CD4-positive, alpha-beta T cell treated with Interleukin-17A for 4 hours (primary cell): ENCODE data around the gene TIPRL.
"Not testable (repeated sequence)": the region's sequence is repeated elsewhere in the genome, so short reads cannot be mapped to it uniquely, and the experiment has no call there.

Experiments used
- DNase-seq: peaks from one replicate; pipeline ENCODE4 v3.0.0-alpha.2; 2020; ENCODE audit warnings: mixed read lengths

Gene TIPRL

GRCh38 chr1:168178638-168179437, at the start of gene TIPRL:
Gene TIPRL (plus strand): TSS chr1:168178962. CDS start chr1:168179078, 116 bp downstream.
- peak; percentile 95 for DNase-seq

- DNase-seq = no peak
Measured at GRCh38 chr1:168129933-168130332, 48.8 kb upstream of the TIPRL start.

GRCh38 chr1:168134132-168134531, 44.6 kb upstream of the TIPRL start:
- no peak for DNase-seq

GRCh38 chr1:168134642-168135041, 44.1 kb upstream of the TIPRL start:
- DNase-seq = no peak

GRCh38 chr1:168135116-168135920, 43.4 kb upstream of the TIPRL start:
- DNase-seq = no peak

- DNase-seq = peak; percentile 22
Measured at GRCh38 chr1:168135921-168136708, 42.6 kb upstream of the TIPRL start.

GRCh38 chr1:168136709-168137514, 41.9 kb upstream of the TIPRL start, which contains the start of gene GPR161:
Gene GPR161 (minus strand): TSS chr1:168136930. CDS start chr1:168104850, 32,080 bp downstream.
- peak; percentile 44 for DNase-seq

GRCh38 chr1:168137515-168137821, 41.3 kb upstream of the TIPRL start:
- no peak for DNase-seq

GRCh38 chr1:168138134-168138533, 40.6 kb upstream of the TIPRL start:
- no peak for DNase-seq

GRCh38 chr1:168139070-168139469, 39.7 kb upstream of the TIPRL start:
- no peak for DNase-seq

GRCh38 chr1:168141871-168142385, 36.8 kb upstream of the TIPRL start:
- no peak for DNase-seq

GRCh38 chr1:168145184-168146159, 33.3 kb upstream of the TIPRL start:
- peak; percentile 88 for DNase-seq

GRCh38 chr1:168146160-168146539, 32.6 kb upstream of the TIPRL start:
- DNase-seq = no peak

GRCh38 chr1:168146626-168147025, 32.1 kb upstream of the TIPRL start:
- no peak for DNase-seq

- no peak for DNase-seq
Measured at GRCh38 chr1:168148916-168149315, 29.8 kb upstream of the TIPRL start.

- DNase-seq = no peak
Measured at GRCh38 chr1:168150283-168150682, 28.5 kb upstream of the TIPRL start.

- DNase-seq = no peak
Measured at GRCh38 chr1:168151935-168152334, 26.8 kb upstream of the TIPRL start.

GRCh38 chr1:168154707-168155106, 24.1 kb upstream of the TIPRL start:
- DNase-seq = not testable (repeated sequence)

- no peak for DNase-seq
Measured at GRCh38 chr1:168155910-168156309, 22.9 kb upstream of the TIPRL start.

- no peak for DNase-seq
Measured at GRCh38 chr1:168157638-168158037, 21.1 kb upstream of the TIPRL start.

- no peak for DNase-seq
Measured at GRCh38 chr1:168159251-168159650, 19.5 kb upstream of the TIPRL start.
